T1000 (cell line): Measurements from ENCODE around the gene ATP2C2.
"Not testable (repeated sequence)": the region's sequence is repeated elsewhere in the genome, so short reads cannot be mapped to it uniquely, and the experiment has no call there.

Source experiments
- DNase-seq: peaks from one replicate; lab custom pipeline; 2025; ENCODE audit warnings: mixed read lengths; lab: John Stamatoyannopoulos, UW

Gene ATP2C2

DNA sequence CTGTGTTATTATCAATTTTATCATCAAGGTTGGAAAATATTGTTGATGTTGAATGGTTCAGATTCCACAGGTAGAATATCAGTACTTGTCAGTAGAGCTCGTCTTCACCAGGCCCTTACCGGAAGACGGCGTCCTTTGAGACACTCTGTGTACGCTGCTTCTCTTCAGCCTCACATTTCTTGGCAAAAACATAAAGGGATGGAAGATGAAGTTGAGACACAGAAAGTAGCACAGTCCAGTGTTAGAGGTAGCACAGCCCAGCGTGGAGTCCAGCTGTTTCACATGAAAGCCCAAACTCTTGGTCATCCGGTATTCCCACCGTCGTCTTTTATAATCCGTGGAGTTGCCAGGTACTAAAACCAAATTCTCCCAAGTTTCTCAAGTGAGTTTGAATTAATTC lies 30.4 kb downstream of the ATP2C2 start:
- no peak for DNase-seq

DNA sequence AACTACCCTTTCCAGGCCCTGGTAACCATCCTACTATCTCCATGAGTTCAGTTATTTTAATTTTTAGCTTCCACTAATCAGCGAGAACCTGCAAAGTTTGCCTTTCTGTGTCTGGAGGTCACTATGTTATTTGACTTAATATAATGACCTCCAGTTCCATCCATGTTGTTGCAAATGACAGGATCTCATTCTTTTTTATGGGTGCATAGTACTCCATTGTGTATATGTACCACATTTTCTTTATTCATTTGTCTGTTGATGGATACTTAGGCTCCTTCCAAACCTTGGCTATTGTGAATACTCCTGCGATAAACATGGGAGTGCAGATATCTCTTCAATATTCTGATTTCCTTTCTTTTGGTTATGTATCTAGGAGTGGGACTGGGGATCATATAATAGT lies 31.6 kb downstream of the ATP2C2 start:
- DNase-seq: not testable (repeated sequence)

DNA sequence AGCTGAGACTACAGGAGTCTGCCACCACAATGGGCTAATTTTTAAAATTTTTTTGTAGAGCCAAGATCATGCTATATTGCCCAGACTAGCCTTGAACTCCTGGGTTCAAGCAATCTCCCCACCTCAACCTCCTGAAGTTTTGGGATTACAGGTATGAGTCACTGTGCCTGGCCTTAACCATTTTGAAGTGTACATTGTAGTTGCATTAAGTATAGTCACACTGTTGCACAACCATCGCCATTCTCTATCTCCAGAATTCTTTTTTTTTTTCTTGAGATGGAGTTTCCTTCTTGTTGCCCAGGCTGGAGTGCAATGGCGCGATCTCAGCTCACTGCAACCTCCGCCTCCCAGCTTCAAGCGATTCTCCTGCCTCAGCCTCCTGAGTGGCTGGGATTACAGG lies 35.1 kb downstream of the ATP2C2 start:
- not testable (repeated sequence) for DNase-seq

DNA sequence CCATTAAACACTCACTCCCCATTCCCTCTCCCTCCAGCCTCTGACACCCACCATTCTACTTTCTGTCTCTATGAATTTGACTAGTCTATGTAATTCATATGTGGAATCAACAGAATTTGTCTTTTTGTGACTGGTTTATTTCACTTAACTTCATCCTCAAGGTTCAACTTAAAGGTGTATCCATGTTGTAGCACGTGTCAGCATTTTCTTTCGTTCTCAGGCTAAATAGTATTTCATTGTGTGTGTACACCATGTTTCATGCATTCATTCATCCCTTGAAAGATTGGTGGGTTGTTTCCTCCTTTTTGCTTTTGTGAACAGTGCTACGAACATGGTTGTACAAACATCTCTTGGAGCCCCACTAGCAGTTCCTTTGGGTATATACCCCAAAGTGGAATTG lies 36.0 kb downstream of the ATP2C2 start:
- DNase-seq: no peak

DNA sequence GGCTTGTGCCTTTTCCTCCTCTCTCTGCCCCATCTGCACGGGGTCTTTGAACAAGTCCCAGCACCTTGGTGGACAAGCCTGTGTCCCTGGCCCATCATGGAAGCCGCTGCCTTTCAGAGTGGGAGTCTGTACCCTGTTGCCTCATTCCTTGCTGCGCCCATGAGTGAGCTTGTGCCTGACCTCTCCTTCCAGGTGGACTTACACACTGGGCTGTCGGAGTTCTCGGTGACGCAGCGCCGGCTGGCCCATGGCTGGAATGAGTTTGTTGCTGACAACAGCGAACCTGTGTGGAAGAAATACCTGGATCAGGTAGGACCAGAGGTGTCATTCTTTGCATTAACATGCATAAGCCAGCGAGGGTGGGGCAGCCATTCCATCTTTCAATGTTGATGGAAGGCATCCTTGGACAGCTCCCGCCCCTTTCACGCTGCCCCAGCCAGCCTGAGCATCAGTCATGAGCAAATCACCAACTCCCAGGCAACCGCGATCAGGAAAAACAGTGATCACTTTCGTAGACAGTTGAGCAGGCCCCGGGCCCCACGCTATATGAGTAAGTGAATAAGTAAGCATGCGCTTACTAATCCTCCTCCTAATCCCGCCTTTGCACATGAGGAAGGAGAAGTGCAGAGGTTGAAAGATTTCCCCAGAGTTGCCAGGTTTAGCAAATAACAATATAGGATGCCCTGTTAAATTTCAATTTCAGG lies 36.8 kb downstream of the ATP2C2 start:
- DNase-seq: no peak

DNA sequence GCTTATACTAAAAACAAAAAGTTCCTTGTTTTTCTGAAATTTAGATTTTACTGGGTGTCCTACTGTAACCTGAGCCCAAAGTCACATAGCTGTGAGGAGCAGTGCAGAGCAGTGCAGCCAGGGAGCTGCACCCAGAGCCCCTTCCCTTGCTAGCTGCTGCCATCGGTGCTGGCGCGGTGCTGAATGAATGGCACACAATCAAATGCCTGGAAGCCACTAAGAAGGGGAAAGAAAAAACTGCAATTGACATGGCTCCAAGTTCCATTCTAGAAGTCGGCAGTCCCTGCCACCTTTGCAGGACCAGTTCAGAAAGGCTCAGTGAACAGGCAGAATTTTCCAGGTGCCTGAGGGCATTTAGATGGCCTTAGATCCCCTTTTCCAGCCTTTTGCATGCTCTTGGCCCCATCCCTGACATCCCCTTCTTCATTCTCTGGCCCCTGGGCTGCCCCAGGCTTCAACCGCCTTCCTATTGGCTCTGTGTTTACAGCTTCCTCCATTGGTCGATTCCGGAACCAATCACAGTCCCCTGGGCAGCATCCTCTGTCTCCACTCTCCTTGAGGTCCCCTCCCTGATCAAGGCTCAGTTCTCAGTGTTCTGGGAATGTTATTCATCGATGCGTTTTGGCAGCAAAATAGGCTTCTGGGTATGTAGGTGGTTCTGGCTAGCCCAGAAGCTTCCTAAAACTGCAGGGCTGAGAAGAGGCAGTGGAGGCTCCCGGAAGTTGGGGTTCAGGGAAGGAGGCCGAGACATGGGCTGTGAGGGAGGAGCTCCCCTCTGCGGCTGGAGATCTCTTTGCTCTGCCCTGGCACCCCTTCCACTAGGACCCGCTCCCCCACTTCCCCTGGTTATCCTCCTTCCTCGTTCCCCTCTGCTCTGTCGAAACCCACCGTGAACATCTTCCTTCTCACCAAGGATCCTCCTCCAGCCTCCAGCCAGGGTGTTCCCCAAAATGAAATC lies 37.9 kb downstream of the ATP2C2 start:
- no peak for DNase-seq

DNA sequence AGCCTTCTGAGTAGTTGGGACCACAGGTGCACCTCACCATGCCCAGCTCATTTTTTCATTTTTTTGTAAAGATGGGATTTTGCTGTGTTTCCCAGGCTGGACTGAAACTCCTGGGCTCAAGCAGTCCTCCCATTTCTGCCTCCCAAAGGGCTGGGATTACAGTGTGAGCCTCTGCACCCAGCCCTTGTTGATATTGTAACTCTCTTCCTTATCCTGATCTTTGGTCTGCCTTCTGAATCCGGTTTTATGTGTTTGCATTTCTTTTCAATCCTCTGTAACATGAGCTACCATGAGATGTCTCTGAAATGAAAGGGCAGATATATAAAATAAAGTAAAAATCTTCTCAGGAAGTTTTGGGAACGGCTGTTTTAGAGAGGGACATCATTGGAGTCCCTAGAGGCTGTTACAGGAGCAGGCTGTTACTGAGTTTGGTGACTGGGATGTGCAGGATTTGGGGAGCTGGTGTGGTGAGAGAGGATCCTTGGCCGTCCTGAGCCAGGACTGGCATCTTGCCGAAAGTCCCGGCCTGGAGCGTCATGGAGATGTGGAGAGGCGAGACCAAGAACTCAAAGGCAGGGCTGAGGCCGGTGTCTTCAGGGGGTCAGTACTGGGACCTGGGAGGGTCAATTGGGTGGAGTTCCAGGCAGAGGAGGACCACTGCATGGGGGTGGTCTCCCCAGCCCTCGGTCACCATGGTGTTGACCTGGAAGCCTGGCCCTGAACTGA lies 39.4 kb downstream of the ATP2C2 start:
- no peak for DNase-seq

DNA sequence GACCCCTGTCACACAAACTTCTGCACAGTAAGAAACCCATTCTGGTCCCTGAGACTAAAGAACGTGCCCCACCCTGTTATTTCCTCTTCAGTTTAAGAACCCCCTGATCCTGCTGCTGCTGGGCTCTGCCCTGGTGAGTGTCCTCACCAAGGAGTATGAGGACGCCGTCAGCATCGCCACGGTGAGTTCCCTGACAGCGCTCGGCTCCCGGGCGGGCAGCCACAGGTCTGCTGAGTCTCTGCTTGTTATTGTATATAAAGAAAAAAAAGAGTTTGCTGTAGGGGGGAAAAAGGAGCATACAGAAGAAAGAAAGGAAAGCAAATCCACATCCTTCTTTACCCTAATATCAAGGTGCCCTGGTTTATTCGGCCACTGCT lies 40.0 kb downstream of the ATP2C2 start:
- DNase-seq: no peak

DNA sequence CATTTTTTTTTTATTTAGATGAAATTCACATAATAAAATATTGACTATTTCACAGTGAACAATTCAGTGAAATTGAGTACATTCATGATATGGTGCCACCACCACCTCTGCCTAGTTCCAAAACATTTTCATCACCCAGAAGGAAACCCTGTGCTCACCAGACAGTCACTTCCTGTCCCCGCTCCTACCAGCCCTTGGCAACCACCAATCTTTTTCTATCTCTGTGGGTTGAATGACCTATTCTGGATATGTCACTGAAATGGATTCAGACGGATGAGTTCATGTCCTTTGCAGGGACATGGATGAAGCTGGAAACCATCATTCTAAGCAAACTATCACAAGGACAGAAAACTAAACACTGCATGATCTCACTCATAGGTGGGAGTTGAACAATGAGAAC lies 40.5 kb downstream of the ATP2C2 start:
- no peak for DNase-seq

DNA sequence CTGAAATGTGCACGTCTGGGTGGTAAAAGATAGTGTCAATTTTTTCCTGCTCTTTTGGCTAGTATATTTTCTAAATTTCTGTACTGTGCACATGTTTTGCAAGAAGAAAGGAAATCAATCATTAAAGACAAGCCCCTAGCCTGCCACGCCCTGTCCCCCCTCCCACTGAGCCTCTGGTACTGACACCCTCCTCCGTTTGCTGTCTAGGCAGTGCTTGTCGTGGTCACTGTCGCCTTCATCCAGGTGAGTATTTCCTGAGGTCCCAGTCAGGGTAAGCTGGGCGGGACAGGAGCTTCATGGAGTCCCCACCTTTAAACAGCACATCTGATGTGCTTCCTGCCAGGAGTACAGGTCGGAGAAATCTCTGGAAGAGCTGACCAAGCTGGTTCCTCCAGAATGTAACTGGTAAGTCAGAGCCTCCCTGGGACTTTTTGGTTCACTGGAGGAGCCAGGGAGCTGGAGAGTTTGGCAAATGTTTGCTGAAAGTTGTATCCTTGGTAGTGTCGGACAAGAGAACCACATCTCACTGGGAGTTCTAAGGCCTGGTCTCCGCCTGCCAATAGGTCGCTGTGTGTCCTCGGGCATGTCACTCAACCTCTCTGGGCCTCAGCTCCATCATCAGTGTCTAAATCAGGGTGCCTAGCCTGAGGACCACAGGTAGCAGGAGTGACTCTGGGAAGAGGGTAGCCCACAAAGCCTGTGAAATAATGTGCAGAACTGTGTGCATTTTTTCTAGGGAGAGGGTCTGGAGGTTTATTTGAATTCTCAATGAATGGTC lies 42.2 kb downstream of the ATP2C2 start:
- DNase-seq: no peak

DNA sequence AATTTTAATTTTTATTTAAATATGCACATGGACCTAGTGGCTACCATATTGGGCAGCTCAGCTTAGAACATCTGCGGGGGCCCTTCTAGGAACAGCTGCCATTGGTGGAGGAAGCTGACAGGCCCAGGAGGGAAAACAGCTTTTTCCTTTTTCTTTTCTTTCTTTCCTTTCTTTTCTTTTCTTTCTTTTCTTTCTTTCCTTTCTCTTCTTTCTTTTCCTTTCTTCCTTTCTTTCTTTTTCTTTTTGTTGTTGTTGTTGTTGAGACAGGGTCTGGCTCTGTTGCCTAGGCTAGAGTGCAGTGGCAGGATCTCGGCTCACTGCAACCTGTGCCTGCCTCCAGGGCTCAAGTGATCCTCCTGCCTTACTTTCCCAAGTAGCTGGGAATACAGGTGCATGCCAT lies 43.4 kb downstream of the ATP2C2 start:
- no peak for DNase-seq

DNA sequence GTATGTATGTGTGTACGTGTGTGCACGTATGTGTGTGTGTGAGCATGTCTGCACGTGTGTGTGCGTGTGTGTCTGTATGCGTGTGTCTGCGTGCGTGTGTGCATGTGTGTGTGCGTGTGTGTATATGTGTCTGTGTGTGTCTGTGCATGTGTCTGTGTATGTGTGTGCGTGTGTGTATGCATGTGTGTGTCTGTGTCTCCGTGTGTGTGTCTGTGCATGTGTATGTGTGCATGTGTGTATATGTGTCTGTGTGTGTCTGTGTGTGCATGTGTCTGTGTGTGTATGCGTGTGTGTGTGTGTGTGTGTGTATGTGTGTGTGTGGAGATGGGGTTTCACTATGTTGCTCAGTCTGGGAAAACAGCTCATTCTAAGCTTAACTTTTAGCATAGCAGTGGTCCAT lies 43.9 kb downstream of the ATP2C2 start:
- DNase-seq: no peak

DNA sequence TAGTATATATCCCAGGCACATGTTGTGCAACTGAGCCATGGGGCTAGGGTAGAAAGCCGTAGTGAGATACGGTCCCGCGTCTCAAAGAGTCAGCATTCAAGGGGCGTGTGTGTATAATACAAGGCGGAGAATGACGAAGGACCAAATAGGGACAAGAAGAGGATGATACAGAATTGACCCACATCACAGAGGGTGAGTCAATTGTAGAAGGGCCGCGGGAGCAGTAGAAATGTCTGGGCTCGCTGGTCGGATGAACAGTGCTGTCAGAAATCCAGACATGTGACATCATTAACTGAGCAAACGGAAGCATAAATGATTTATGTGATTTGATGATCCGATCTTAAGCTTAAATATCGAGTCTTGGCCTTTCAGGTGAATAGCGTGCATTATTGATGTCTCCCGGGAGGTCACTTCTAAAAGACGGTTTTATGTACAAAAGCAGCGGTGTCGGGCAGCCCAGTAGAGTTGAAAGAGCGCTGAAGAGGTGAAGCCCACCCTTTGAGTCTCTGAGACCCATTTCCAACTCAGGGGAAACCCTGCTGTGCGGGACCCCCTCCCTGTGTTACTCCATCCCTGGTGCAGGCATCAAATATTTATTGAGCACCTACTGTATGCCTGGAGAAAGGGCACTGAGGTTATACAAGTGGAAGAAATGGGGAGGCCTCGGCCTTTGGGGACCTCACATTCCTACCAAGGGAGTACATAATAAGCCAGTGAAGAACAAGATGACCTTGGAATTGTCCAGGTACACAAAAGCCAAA lies 45.1 kb downstream of the ATP2C2 start:
- no peak for DNase-seq

DNA sequence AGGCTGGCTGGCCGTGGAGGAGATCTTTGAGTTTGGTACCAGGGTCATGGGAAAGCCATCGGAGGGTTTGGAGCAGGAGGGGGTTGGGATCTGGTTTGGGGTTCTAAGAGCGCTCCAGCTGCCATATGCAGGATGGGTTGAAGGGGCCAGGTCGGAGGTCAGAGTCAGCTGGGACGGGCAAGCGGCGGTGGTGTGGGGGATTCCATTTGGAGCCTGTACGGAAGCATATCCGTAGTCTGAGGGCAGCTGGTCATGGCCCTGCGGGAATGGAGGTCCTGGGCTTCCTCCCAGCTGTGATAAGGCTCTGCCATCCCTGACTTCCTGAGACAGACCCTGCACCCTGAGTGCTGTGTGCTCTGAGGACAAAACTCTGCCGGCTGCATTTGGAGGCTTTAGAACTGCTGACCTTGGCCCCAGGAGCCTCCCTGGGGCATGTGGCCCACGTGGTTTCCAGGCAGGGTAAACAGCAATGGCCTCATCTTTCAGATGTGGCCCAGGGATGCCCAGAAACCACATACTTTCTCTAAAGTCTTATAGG lies 46.5 kb downstream of the ATP2C2 start:
- no peak for DNase-seq

DNA sequence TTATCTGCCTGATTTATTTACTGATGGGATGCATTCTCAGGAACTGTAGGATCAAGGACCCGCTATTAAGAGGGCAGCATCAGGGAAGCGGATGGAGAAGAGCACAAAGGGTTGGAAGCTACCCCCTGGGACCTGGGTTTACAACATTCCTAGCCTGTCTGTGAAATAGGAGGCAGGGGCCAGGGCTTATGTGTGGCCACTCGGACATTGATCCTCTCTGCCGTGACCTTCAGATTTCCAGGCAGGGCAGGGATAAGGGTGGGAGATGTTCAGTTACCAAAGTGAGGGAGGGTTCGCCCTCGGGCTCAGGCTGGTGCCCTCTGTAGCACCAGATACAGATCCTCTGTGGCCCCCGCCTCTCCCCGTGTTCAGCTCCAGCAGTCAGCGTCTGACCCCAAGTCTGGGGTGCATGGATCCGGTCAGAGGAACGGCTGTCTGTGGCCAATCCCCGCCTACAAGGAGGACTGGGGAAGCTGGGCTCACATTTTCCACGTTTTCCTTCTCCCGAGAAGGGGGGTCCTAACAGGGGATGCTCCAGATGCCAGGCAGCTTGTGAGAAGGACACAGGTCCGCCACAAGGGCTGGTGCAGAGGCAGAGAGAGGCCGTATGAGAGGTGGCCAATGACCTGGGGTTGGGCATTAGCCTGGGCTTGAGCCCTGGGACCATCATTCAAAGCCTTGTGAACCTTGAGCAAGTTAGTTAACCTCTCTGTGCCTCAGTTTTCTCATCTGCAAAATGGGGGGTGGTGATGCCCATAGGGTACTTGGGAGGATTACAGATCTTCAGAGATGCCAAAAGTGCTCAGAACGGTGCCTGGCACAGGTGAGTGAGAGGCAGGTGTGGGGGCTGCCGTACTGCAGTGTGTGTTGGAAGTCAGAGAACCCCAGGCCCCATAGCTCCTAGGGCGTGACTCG lies 48.3 kb downstream of the ATP2C2 start:
- no peak for DNase-seq

DNA sequence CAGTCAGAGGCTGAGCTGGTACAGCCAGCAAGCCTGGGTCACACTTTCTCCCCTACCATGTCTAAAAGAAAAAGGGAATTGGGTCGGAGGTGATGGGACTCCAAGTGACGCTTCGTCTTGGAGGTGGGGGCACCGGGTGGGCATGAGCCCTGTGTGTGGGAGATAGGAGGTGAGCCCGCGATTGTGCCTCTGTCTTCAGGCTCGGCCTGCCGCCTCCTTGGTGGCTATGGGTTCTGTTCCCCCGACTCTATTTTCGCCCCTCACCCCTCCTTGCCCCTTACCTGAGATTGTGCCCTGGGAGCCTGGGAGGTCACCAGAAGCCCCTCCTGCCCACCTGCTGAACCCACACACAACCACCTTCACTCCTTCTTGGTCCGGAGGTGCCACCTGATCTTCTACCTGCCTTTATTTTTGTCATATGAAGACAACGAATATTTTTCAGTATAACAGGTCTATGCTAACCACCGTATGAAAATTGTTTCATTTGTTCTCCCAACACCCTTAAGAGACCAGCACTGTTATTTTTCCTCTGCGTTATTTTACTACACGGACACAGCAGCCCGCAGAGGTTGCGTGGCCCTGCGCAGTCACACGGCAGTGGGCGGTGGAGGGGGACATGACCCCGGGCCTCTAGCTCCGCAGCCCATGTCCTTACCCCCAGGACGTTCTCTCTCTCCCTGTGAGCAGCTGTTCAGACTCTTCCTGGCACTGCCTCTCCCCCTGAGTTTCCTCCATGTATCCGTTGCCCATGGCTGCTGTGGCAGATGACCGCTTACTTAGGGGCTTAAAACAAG lies 49.9 kb downstream of the ATP2C2 start:
- DNase-seq: no peak

DNA sequence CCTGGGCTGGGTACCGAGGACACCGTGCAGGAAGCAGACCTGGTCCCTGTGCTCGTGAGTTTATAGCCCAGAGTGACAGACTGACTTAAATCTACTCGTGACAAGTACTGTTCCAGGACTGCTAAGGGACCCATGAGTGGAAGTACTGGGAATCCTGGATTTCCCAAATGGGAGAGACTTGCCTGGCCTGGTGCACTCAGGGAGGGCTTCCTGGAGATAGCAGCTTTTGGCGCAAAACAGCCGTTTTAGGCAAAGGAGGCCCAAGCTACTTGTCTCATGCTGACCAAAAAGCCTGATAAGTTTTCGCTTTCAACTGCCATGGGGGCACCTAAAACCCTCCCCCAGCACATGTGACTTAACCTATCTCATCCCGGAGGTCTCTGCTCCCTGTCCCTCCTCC lies 51.4 kb downstream of the ATP2C2 start:
- DNase-seq: no peak

DNA sequence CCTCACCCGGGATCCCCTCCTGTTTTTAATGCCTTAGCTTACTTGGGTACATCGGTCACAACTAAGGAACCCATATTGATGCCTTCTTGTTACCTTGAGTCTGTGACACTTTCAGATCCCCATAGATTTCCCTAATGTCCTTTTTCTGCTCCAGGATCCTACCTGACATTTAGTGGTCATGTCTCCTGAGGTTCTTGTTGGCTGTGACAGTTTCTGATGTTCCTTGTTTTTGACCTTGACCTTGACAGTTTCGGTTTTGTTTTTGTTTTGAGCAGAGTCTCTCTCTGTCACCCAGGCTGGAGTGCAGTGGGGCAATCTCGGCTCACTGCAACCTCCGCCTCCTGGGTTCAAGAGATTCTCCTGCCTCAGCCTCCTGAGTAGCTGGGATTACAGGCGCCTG lies 52.2 kb downstream of the ATP2C2 start:
- not testable (repeated sequence) for DNase-seq
